ENCODE data around the gene CNNM3. TPM values are rescaled to one million over a fixed set of nuclear protein-coding genes. Genes with fewer than 3 reads are reported as not detected.

Gene CNNM3
- total RNA-seq: 9.2 and 9.6 TPM in 2 replicates

GRCh38 chr2:96816127-96816835 is at the start of gene CNNM3:
Gene CNNM3 (plus strand): TSS chr2:96816268. CDS start chr2:96816278, 10 bp downstream.

GRCh38 chr2:96843538-96844268 is 27.6 kb downstream of the CNNM3 start, which contains the start of gene ANKRD23:
Gene ANKRD23 (minus strand): TSS chr2:96844021. CDS start chr2:96843992, 29 bp downstream.

GRCh38 chr2:96857667-96858372 is 41.8 kb downstream of the CNNM3 start, which contains the start of gene ANKRD39:
Gene ANKRD39 (minus strand): TSS chr2:96858016. CDS start chr2:96857987, 29 bp downstream.

GRCh38 chr2:96869822-96870625 is 54.0 kb downstream of the CNNM3 start, which contains the start of gene SEMA4C:
Gene SEMA4C (minus strand): TSS chr2:96870080. CDS start chr2:96867886, 2,194 bp downstream.

Small RNA genes lying within 50 kb of the gene (small RNA-seq; reads per million reads assigned to genes)
- gene MIR3127: not detected

Other genes with a start within 250 kb of the CNNM3 start
- 30.3 and 43.1 TPM in 2 replicates for gene KANSL3, start 178.0 kb upstream of the CNNM3 start, total RNA-seq
- gene FER1L5, start 173.5 kb upstream of the CNNM3 start, total RNA-seq: under 0.01 and 0.07 TPM in 2 replicates
- gene LMAN2L, start 76.2 kb upstream of the CNNM3 start, total RNA-seq: 14.4 and 16.6 TPM in 2 replicates
- 4.0 and 6.1 TPM in 2 replicates for gene CNNM4, start 55.4 kb upstream of the CNNM3 start, total RNA-seq
- gene ANKRD23, start 27.8 kb downstream of the CNNM3 start, total RNA-seq: 1.5 and 1.7 TPM in 2 replicates
- gene ANKRD39, start 41.7 kb downstream of the CNNM3 start, total RNA-seq: 6.8 and 9.1 TPM in 2 replicates
- 13.8 and 18.4 TPM in 2 replicates for gene SEMA4C, start 53.8 kb downstream of the CNNM3 start, total RNA-seq
- gene FAM178B, start 170.3 kb downstream of the CNNM3 start, total RNA-seq: not detected in 2 replicates

Measured in thoracic aorta endothelial cell (primary cell).